Stromal cell of bone marrow (primary cell): Measurements from ENCODE around the gene SLC24A4.
A peak's percentile ranks its signal among the peaks of the same experiment; 100 is the strongest.

ENCODE experiments used
- DNase-seq: peaks from one replicate; pipeline ENCODE4 v3.0.0-alpha.2; 2012; ENCODE audit warnings: low read depth

SLC24A4 gene

DNA sequence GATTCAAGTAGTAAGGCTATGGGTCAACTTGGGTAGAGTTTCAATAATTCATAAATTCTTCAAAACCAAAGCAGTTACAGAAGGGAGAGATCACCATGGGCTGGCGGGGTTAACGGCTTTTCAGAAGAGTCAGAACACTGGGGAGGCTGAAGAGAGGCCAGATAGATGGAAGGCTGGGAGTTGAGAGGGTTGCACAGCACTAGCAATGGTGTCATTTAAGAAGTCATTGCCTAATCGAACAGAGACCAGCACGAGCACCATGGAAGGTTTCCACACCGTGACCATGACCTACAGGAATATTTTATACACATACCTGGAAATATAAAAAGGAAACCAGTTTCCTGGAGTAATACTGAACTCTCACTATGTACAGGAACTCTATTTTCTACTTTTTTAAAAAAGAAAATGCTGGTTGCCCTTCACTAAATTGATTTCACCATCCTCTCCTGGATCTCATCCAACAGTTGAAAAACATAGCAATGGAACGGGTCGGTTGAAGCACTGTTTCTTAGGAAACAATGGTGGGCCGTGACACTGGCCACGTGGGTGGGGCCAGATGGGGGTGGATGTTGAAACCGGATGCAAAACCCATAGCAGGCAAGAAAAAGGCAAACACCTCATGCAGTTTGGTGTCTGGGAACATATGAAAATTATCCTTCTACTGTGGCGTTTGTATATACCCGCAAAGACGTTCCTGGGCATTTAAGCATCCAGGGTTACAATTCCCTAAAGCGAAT, 152.7 kb downstream of the SLC24A4 start:
- DNase-seq = peak; percentile 49

DNA sequence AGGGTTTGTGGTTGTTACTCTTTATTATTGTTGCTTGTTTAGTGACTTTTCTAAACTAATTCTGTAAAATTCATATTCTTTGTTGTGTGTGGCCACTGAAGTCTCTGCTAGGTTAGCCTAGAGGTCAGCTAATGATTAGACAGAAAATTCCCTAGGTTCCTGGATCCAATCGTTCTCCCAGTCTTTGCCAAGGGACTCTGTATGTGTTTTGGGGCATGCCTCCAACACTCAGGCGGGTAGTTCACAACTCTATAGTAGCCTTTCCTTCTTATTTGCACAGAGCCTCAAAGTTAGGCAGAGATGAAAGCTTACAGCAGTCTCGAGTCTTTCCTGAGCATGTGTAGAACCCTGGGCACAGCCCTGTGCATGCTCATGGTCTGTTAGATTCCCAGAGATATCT, 157.9 kb downstream of the SLC24A4 start:
- DNase-seq = no peak

DNA sequence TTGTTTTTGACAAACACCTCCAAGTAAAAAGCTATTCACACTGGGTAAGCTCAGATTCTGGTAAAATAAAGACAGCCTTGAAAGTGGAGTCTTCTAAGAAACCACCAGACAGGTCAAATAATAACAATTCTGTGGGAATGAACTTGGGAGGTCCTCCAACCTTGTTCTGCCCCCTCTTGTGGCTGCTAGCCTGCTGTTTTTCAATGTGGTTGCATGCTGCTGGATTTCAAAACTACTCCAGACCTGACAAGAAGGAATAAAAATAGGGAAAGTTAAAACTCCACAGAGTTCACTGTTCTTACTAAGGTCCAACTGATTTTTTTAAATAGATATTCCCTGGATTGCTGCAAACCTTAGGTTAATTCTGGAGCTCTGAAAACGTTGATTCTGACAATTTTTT, 158.4 kb downstream of the SLC24A4 start:
- DNase-seq = no peak

DNA sequence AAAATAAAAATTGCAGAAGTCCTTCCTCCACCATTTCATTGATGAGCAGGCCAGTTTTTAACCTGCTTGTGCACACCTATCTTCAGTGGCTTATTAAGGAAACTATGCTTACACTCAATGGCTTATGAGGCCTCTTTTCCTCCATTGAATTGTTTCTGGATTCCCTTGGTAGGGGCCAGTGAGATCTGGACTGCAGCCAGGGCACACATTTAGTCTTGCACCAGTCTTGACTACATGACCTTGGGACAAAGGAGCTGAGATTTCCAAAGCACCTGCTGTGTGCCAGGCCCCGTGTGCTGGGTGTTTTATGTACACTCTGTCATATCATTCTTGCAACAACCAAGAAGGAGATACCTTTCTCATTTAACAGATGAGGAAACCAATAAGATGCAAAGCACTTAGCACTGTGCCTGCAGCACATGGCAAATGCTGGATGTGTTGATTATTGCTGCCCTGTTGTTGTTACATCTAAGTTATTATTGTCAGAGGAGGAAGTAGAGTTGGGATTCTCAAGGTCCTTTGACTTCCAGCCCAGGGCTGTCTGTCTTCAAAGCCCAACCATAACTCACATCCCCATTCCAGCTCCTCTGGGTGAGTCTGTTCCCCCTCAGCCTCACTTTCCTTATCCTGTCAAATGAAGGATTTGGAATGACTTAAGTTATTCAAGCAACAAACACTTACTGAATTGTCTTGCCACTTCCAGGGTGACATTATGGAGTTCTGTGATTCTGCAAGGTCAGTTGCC, 159.0 kb downstream of the SLC24A4 start:
- no peak for DNase-seq

DNA sequence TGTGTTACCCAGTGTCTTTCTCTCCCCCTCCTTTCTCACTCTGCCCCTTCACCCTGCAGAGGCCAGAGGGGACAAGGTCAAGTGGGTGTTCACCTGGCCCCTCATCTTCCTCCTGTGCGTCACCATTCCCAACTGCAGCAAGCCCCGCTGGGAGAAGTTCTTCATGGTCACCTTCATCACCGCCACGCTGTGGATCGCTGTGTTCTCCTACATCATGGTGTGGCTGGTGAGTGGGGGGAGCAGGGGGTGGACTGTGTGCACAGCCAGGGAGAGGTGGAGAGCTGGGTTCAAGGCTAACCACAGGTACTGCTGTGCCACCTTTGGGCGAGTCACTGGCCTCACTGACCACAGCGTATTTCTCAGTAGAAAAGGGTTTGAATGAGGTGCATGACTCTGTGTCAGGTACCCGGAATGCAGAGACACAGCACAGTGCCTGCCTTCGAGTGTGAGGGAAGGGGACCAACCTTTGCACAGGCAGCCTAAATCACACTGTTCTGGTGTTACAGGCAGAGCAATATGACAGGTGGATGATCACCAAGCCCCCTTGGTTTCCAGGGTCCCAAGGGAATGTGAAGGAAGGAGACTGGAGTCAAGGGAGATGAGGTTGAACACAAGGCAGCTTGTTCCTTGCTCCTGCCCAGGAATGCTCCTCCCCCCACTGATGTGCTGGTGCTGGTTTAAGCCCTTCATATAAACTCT, 159.8 kb downstream of the SLC24A4 start:
- DNase-seq = no peak

DNA sequence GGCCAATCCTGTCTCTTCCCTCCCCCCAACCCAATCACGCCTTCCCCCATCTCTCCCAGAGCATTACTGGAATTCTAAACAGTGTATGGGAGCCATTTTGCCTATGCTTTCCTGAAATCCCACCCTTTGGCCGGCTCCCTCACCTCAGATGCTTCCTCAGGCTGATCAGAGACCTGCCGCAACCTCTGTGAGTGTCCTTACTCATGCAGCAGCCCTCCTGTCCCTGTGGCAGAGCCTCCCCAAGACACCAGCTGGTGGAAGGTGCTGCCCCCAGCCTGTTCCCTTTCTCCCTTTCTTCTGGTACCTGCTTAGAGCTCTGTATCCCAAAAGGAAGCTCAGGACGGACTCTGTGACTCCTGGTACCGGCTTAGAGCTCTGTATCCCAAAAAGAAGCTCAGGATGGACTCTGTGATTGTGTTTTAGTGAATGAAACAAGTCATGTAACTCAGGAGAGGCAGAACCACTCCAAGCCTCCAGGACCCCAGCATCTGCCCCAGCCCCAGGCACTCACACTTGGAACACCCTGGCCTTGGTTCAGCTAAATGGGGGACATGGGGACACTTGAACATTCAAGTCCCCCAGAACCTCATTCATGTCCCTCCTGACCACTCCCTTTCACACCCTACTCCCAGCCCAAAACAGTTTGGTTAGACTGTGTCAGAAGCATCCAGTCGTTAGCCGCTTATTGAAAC, 161.3 kb downstream of the SLC24A4 start:
- DNase-seq = no peak

DNA sequence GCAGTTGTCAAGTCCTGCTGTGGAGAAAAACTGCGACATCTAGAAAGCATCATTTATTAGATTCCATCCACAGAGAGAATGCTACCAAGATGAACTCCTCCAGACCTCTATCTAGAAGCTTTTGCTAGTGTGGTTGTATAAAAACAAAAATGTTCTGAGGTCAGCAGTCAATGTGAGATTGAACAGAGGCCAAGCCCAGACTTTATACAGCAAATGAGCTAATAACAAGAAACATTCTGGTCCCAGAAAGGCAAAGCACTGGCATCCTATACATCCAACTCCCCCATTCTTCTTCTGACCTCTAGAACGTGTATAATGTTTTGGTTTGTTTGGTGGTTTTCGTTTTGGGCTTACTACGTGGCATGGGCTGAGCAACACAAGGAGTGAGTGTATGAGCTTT, 163.9 kb downstream of the SLC24A4 start:
- DNase-seq = no peak

DNA sequence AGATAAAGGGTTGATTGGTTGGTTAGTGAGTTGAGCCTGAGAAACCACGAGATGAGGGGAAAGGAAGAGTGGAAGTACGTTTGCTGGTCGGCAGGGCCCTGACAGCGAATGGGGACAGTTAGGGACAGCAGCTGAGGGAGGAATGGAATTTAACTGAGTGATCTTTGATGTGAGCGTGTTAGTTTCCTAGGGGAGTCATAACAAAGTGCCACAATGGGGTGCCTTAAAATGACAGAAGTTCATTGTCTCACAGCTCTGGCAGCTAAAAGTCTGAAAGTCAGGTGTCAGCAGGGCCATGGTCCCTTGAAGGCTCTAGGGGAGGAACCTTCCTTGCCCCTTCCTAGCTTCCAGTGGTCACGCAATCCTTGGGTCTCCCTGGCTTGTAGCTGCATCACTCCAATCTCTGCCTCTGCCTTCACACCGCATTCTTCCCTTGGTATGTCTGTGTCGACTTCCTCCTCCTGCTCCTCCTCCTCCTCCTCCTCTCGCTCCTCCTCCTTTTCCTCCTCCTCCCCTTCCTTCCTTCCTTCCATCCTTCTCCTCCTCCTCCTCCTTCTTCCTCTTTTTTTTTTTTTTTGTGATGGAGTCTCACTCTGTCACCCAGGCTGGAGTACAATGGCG, 164.7 kb downstream of the SLC24A4 start:
- no peak for DNase-seq

DNA sequence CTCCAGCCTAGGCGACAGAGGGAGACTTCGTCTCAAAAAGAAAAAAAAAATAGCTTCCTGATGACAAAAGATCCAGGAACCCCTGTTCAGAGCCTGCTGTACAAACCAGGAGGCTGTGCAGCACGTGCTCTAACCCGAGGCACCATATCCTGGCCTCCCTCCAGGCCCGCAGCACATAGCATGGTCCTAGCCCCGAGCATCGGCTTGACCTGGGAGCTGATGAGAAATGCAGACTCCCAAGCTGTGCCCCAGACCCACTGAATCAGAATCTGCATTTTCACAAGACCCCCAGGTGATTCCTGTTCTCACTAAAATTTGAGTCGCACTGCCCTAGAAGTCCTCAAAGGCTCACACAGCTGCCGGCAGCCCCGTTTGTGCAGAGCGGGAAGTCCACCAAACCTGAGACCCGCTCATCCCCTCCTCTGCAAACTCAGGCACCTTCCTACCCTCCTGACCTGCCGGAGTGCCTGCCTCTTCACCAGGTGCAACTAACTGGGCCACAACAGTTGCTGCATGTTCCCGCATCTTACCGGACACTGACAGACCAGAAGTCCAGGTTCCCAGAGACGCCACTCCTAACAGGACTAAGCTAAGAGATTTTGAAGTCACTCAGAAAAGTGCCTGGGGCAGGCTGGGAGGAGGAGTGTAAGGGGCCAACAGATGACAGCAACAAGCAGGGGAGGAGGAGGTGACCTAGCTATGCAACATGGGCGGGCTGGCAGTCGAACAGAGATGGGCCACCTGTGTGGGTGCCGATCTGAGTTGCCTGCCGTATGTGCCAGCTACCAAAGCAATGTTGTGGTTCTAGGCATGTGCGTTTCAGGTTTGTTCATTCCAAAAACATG, 166.7 kb downstream of the SLC24A4 start:
- DNase-seq = no peak

DNA sequence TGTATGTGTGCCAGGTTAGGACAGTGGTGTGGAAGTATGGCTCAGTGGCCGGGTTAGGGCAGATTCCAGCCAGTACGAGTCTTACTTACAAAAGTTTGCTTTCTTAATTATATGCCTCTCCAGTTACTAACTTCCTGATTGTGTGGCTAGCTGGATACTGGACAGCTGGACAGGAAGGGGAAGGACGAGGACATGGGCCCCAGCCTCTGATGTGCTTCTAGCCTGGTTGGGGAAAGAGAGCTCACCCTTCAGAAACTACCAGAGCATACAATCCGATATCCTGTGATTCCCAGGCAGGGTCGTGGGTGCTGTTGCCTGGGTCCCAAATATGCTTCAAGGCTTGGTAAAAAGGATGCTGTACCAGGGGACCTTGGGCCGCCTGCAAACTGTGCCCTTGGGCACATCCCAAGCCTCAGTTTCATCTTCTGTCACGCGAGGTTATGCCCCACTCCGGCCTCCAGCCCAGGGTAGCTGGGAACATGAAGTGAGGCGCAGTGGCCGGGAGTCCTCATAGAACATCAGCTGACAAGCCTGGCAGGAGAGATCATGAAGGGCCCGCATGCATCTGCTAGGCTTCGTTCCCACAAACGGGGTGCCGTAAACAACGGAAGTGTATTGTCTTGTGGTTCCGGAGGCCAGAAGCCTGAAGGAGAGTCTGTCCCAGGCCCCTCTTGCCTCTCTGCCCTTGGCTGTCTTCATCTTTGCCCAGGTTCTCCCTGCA, 167.4 kb downstream of the SLC24A4 start:
- DNase-seq = no peak

DNA sequence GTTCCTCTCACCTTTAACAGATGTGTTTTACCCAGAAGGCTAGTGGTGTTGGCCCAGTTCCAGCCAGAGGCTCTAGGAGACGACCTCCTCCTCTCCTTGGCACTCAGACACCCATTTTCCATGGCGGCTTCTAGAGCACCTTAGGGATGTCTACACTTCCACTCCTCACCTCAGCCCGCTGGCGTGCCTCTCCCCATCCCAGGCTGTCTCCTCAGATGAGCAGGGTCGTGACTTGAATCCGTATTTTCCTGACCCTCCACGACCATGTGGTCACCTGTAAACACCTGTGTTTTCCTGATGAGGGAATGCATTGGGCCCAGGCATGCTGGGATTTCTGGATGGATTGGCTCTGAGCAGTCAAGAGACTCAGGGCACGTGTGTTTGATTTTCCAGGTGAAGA, 168.8 kb downstream of the SLC24A4 start:
- DNase-seq = no peak

DNA sequence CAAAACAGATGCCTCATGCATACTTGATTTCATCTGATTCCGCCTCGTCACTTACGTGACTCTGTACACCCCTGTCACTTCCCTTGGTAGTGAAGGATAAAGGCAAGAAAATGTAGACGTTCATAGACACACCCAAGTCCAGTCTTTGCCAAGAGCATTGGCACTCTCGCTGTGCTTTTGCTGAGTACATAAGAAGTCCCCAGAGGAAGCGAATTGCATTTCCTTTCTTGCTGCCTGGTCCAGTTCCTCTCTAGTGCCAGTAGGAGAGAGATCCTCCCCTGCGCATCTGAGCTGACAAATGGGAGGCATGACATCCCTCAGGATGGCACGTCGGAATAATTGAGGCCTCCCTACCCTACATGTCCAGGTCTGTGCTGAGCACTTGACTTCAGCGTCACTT, 169.3 kb downstream of the SLC24A4 start:
- no peak for DNase-seq

DNA sequence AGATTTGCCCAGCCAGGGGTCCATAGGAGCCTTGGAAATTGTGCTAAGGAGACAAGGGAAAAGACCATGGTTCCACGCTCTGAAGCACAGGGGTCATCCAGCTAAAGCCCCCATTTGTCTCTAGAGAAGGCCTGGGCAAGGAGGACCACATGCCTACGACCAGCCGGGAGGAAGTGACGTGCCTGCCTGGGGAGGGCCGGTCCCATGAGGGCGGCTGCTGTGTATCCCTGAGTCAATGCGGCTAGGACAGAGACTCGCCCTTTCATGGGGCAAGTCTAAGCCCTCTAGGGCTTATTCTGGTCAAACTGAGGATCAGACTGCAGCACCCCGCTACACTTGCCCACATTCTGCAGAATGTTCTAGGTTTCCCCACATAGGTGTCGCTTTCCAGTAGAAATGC, 170.1 kb downstream of the SLC24A4 start:
- no peak for DNase-seq

DNA sequence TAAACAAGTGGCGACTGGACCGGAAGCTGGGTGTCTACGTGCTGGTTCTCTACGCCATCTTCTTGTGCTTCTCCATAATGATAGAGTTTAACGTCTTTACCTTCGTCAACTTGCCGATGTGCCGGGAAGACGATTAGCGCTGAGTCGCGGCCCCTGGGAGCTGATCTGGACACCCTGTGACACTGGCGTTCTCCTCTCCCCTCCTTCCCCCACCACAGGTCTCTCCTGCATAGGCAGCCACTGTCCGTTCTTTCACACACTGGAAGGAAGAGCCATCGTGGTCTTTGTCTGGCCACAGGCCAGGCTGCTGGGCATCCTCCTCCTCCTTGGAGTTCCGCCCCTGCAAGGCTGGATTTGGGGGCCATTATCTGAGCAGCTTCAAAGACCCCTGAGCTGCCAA, 170.5 kb downstream of the SLC24A4 start:
- DNase-seq = no peak

DNA sequence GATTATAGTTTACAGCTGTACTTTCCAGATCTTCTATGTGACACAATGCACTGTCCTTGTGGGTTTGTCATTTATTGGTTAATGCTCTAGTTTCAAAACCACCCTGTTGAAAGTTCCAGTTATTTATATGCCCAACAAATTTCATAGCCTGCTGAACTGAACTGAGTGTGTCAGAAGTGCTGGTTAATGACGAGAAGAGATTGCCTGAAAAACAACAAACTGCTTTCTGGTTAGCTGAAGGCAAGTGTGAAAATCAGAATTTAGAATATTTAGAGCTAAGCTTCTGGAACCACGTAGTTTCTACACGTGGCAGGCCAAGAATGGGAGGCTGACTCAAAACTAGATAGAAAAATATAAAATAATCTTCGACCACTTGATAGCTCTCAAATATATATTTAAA, 171.5 kb downstream of the SLC24A4 start:
- no peak for DNase-seq

DNA sequence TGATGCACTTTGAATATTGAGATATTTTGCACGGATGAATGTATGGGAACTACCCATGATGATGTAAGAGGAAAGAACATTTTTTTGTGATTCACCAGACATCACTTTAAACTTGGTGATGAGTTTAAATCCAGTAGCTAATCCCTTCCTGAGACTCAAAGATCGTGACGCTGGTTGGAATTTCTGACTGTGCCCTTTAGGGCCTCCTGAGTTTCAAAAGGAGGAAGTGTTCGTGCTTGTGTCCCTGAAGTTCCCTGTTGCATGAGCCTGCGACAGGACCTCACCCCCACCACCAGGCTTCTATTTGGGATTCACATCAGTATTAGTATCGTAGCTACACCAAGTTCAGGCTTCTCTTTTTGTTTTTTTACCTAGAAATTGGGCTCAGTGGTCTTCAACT, 172.1 kb downstream of the SLC24A4 start:
- DNase-seq = no peak

DNA sequence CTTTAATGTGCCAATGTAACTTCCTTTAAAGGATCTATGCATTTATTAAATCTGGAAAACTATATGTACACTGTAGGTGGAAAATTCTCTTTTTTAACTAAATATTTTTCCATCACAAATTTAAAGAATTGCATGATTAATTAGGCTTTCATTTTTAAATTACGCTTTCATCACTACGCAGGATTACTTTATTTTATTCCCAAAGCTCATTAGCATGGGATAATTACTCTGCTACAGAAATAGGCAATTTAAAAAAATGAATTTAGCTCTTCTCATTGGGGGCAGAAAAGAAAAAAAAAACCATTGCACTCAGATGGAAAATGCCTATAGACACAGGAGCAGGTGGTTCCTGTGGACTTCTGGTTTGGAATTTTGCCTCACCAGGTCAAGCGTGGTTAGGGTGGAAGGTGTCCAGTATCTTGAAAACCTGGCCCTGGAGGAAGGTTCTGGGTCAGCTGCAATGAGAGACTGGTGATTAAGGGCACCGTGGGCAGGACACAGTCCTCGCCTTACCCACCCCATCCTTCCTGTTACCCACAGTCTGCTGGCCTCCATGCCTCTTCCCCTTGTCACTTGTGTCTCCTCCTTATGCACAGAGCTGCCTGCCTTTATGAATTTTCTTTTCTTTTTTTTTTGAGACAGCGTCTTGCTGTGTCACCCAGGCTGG, 173.4 kb downstream of the SLC24A4 start:
- DNase-seq = no peak

DNA sequence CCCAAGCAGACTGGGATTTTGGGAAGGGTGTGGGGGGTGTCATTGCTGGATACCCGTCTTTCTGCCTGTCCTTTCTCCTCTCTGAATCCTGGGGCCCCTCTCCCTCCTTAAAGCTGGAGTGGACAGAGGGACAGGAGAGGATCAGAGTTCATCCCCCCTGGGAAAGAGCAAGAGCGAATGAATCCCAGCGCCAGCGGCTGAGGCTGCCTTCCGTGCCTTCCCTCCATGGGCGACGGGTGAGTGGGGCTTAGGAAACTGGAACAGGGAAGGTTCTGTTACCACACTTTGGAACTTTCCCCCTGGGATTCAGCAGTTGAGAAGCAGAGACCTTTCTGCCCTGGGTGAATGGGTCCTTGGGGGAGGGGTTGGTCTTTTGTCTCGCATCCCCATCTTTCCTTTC, 174.4 kb downstream of the SLC24A4 start:
- no peak for DNase-seq

DNA sequence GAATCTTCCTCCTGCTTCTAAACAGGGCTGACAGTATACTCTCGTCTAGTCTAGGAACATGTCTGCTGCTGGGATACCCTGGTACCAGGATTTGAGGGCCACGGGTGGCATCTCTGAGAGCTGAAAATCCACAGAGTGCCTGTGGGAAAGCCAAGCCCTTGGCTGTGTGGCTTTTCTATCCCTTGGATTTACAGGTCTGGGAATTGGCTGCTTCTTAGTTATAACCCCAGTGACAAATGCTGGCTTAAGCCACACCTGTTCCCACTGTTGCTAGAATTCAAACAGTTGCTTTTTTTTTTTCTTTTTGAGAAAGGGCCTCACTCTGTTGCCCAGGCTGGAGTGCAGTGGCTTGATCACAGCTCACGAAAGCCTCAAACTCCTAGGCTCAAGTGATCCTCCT, 176.3 kb downstream of the SLC24A4 start:
- DNase-seq = no peak

DNA sequence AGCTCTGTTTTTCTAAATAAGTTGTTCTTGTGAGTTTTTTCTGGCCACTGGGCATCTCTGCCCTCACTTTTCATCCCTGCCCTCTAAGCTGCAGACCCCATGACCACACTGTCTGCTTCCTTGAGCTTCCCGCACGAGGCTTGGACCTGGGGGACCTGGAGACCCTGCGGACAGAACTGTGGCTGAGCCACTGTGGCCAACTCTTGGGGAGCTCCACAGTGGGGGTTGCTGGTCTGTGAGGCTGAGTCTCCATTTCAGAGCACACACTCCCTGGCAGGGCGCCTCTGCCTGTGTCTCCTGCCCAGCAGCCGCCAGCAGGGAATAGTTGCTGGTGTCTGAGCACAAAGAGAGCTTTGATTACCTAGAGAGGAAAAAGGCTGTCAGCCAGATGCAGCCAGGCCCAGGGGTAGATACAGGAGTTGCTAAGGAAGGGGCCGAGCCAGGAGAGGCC, 177.6 kb downstream of the SLC24A4 start:
- DNase-seq = no peak
